Upper lobe of left lung (tissue), 4 donors: ENCODE data around the gene PIF1.
A peak's percentile ranks its signal among the peaks of the same experiment; 100 is the strongest.

Experiments
- CTCF ChIP-seq, 6 experiments: fragments of 450-650 bp in 4 of 6; fragments of 200-600 bp in 2 of 6; sonication (generic) in 2 of 6; IDR thresholded peaks; one replicate each; pipeline ENCODE4 v1.5.1; 2016 to 2019; ENCODE audit warnings: antibody characterized with exemption in 6 of 6
- EP300 ChIP-seq, 4 donors: sonication (generic); formaldehyde crosslinking; IDR thresholded peaks; one replicate each; pipeline ENCODE4 v1.5.1; 2017; ENCODE audit warnings: antibody characterized with exemption in 4 of 4, control low read depth in 2 of 4
- POLR2A ChIP-seq, 4 donors: fragments of 450-650 bp; IDR thresholded peaks; one replicate each; pipeline ENCODE4 v1.5.1; 2016 to 2017; ENCODE audit warnings: antibody characterized with exemption in 4 of 4, mild to moderate bottlenecking in 2 of 4
- POLR2AphosphoS5 ChIP-seq, 2 donors: sonication (generic); formaldehyde crosslinking; IDR thresholded peaks; one replicate each; pipeline ENCODE4 v1.5.1; 2017; ENCODE audit warnings: antibody characterized with exemption in 2 of 2

- TF ChIP-seq CTCF (IDR thresholded peaks at IDR 0.05) (no peak), POLR2A (IDR thresholded peaks at IDR 0.05) (peak in 2 of 4 donors; percentile 39 to 70), EP300 (IDR thresholded peaks at IDR 0.05) (no peak), POLR2AphosphoS5 (IDR thresholded peaks at IDR 0.05) (peak; percentile 55 to 61)
Observed at GRCh38 chr15:64842986-64843561, 17.6 kb upstream of the PIF1 start.
